Measurements from ENCODE around the gene PRPH. TPM values are rescaled to one million over a fixed set of nuclear protein-coding genes. Genes with fewer than 3 reads are reported as not detected.
"Not testable (repeated sequence)": the region's sequence is repeated elsewhere in the genome, so short reads cannot be mapped to it uniquely, and the experiment has no call there.

The PRPH gene
- polyA plus RNA-seq, 4 donors = 0.59 to 0.99 TPM; not detected in 2

GRCh38 chr12:49276304-49277290 lies 18.4 kb upstream of the PRPH start:
- no peak for DNase-seq (ENCODE audit: low read depth in 4 of 4, low spot score in 2 of 4)

- no peak for DNase-seq (ENCODE audit: low read depth in 4 of 4, low spot score in 2 of 4)
Observed at GRCh38 chr12:49277466-49277865, 17.5 kb upstream of the PRPH start.

- DNase-seq (ENCODE audit: low read depth in 4 of 4, low spot score in 2 of 4) = no peak
Observed at GRCh38 chr12:49279706-49280159, 15.2 kb upstream of the PRPH start.

- not testable (repeated sequence) for DNase-seq (ENCODE audit: low read depth in 4 of 4, low spot score in 2 of 4)
Observed at GRCh38 chr12:49280545-49280944, 14.4 kb upstream of the PRPH start.

- DNase-seq (ENCODE audit: low read depth in 4 of 4, low spot score in 2 of 4) = no peak
Observed at GRCh38 chr12:49282302-49282701, 12.6 kb upstream of the PRPH start.

GRCh38 chr12:49282740-49283375 lies 12.1 kb upstream of the PRPH start:
- not testable (repeated sequence) for DNase-seq (ENCODE audit: low read depth in 4 of 4, low spot score in 2 of 4)

- DNase-seq (ENCODE audit: low read depth in 4 of 4, low spot score in 2 of 4) = no peak
Observed at GRCh38 chr12:49283541-49284429, 11.2 kb upstream of the PRPH start.

GRCh38 chr12:49284672-49285071 lies 10.3 kb upstream of the PRPH start:
- DNase-seq (ENCODE audit: low read depth in 4 of 4, low spot score in 2 of 4) = no peak

GRCh38 chr12:49287876-49288275 lies 7.1 kb upstream of the PRPH start:
- DNase-seq (ENCODE audit: low read depth in 4 of 4, low spot score in 2 of 4) = no peak

GRCh38 chr12:49288412-49288853 lies 6.5 kb upstream of the PRPH start:
- no peak for DNase-seq (ENCODE audit: low read depth in 4 of 4, low spot score in 2 of 4)

GRCh38 chr12:49288922-49289555 lies 5.9 kb upstream of the PRPH start:
- DNase-seq (ENCODE audit: low read depth in 4 of 4, low spot score in 2 of 4) = no peak

- no peak for DNase-seq (ENCODE audit: low read depth in 4 of 4, low spot score in 2 of 4)
Observed at GRCh38 chr12:49292729-49293055, 2.3 kb upstream of the PRPH start.

GRCh38 chr12:49293056-49293956 lies 1.6 kb upstream of the PRPH start:
- no peak for DNase-seq (ENCODE audit: low read depth in 4 of 4, low spot score in 2 of 4)

- DNase-seq (ENCODE audit: low read depth in 4 of 4, low spot score in 2 of 4) = no peak
Observed at GRCh38 chr12:49294086-49294803, 702 bp upstream of the PRPH start.

GRCh38 chr12:49294804-49295081 lies 204 bp upstream of the PRPH start:
- DNase-seq (ENCODE audit: low read depth in 4 of 4, low spot score in 2 of 4) = no peak

GRCh38 chr12:49296034-49296835 lies 1.3 kb downstream of the PRPH start:
- DNase-seq (ENCODE audit: low read depth in 4 of 4, low spot score in 2 of 4) = no peak

GRCh38 chr12:49296836-49297694 lies 2.1 kb downstream of the PRPH start:
- no peak for DNase-seq (ENCODE audit: low read depth in 4 of 4, low spot score in 2 of 4)
